K562 (cell line): ENCODE data around the gene CDH16. TPM values are rescaled to one million over a fixed set of nuclear protein-coding genes. Genes with fewer than 3 reads are reported as not detected.
A peak's percentile ranks its signal among the peaks of the same experiment; 100 is the strongest.

ENCODE experiments used
- ATAC-seq: fragments of 200-7000 bp; cut with Tn5 transposase; 3 replicates; pipeline ENCODE4 v1.9.1; 2020; ENCODE audit warnings: moderate library complexity
- BruUV-seq: library from RNA; stranded (reverse); fragments of 400-500 nt; replicated peaks from 2 replicates; lab custom pipeline; 2021; lab: Mats Ljungman, UMichigan
- CTCF ChIA-PET: fragments of 300-600 bp; formaldehyde crosslinking; extraction: SDS; loops from one replicate; lab custom pipeline; 2021; ENCODE audit warnings: low intra/inter-chr PET ratio; lab: Yijun Ruan, JAX
- POLR2A ChIA-PET: fragments of 300-600, 350-650 bp; sonication (Branson Sonifier 250); formaldehyde crosslinking; extraction: SDS; loops from one replicate; lab custom pipeline; 2021; ENCODE audit warnings: antibody characterized with exemption, inconsistent platforms; lab: Yijun Ruan, JAX
- DNase-seq, 4 experiments: peaks; one replicate each; pipeline versions ENCODE4 v3.0.0 to v3.0.0-alpha.2; 2011 to 2018; ENCODE audit warnings: low spot score in 3 of 4, mixed read lengths in 3 of 4; ENCODE audit errors: extremely low read depth in 1 of 4
- FAIRE-seq: peaks from 2 replicates; lab custom pipeline; 2011; peaks lifted over from hg19 to GRCh38; lab: Jason Lieb, UNC
- H2AFZ ChIP-seq: 2 replicates; pipeline ENCODE4 v1.6.0; 2011; ENCODE audit warnings: low read depth, low read length, control low read depth, inconsistent platforms
- H3K27ac ChIP-seq: fragments of 200-600 bp; 3 replicates; pipeline ENCODE4 v1.8.0; 2011; ENCODE audit warnings: low read depth, mild to moderate bottlenecking, control low read depth, inconsistent platforms, low read length, moderate library complexity, mixed read lengths; ENCODE audit errors: extremely low read depth
- H3K27me3 ChIP-seq, 2 experiments: fragments of 300-600 bp in 1 of 2; 2 replicates in 1 of 2; 3 replicates in 1 of 2; pipeline versions ENCODE4 v1.6.0 to v1.8.0; 2011; ENCODE audit warnings: inconsistent platforms in 2 of 2, low read length in 2 of 2, mild to moderate bottlenecking in 1 of 2, mixed read lengths in 1 of 2, moderate library complexity in 1 of 2; ENCODE audit not compliant: control insufficient read depth in 2 of 2, insufficient read depth in 2 of 2
- H3K36me3 ChIP-seq: fragments of 300-600 bp; 3 replicates; pipeline ENCODE4 v1.8.0; 2011; ENCODE audit warnings: mild to moderate bottlenecking, low read length, inconsistent platforms; ENCODE audit not compliant: control insufficient read depth, insufficient read depth
- H3K4me1 ChIP-seq, 2 experiments: fragments of 200-600 bp in 1 of 2; replicated peaks in 1 of 2; 2 replicates in 1 of 2; 3 replicates in 1 of 2; pipeline versions ENCODE4 v1.5.1 to v1.8.0; 2011; ENCODE audit warnings: inconsistent platforms in 2 of 2, low read length in 2 of 2, mild to moderate bottlenecking in 1 of 2, mixed read lengths in 1 of 2, moderate library complexity in 1 of 2; ENCODE audit not compliant: control insufficient read depth in 2 of 2, insufficient read depth in 2 of 2
- H3K4me2 ChIP-seq: 2 replicates; pipeline ENCODE4 v1.6.1; 2011; ENCODE audit warnings: low read length, control low read depth, inconsistent platforms, mixed read lengths; ENCODE audit not compliant: insufficient read depth
- H3K4me3 ChIP-seq: fragments of 200-600 bp; sonication (generic), shearing (Covaris generic); 2 replicates; pipeline ENCODE4 v1.5.1; 2016; ENCODE audit warnings: control low read depth, inconsistent platforms
- H3K79me2 ChIP-seq: fragments of 200-600 bp; 3 replicates; pipeline ENCODE4 v1.8.0; 2011; ENCODE audit warnings: low read length, inconsistent platforms; ENCODE audit not compliant: control insufficient read depth, insufficient read depth
- H3K9ac ChIP-seq, 2 experiments: 2 replicates each; pipeline versions ENCODE4 v1.6.0 to v1.6.1; 2011; ENCODE audit warnings: low read depth in 2 of 2, low read length in 2 of 2, control low read depth in 1 of 2, inconsistent platforms in 1 of 2, mild to moderate bottlenecking in 1 of 2, mixed read lengths in 1 of 2; ENCODE audit not compliant: insufficient read depth in 1 of 2
- H3K9me1 ChIP-seq: one replicate; pipeline ENCODE4 v1.6.0; 2011; ENCODE audit warnings: inconsistent platforms, mild to moderate bottlenecking, low read length, moderate library complexity; ENCODE audit not compliant: control insufficient read depth, insufficient read depth
- H3K9me3 ChIP-seq: replicated peaks from 2 replicates; pipeline ENCODE4 v1.5.1; 2011; ENCODE audit warnings: low read depth, low read length, inconsistent platforms; ENCODE audit not compliant: control insufficient read depth, insufficient read depth
- H4K20me1 ChIP-seq: replicated peaks from 2 replicates; pipeline ENCODE4 v1.6.1; 2011; ENCODE audit warnings: low read length, inconsistent platforms, mixed read lengths; ENCODE audit not compliant: control insufficient read depth, insufficient read depth
- RAD21 ChIP-seq, 2 experiments: fragments of 250-450 bp in 1 of 2; fragments of 450-650 bp in 1 of 2; sonication (Bioruptor Pico) in 1 of 2; formaldehyde crosslinking in 1 of 2; IDR thresholded peaks in 1 of 2; conservative IDR thresholded peaks in 1 of 2; 2 replicates each; pipeline versions ENCODE4 v1.4.0 to v1.8.0; 2020 to 2022; ENCODE audit warnings: mild to moderate bottlenecking in 2 of 2, moderate library complexity in 1 of 2
- RBM25 ChIP-seq: fragments of 200-400 bp; formaldehyde crosslinking; IDR thresholded peaks from 2 replicates; pipeline ENCODE4 v1.6.1; 2018; ENCODE audit warnings: low read length, low read depth, moderate library complexity; ENCODE audit not compliant: severe bottlenecking
- RCOR1 ChIP-seq, 2 experiments: IDR thresholded peaks; 2 replicates each; pipeline ENCODE4 v1.6.1; 2012; ENCODE audit warnings: low read depth in 2 of 2, low read length in 2 of 2, borderline replicate concordance in 1 of 2, improper control_type of control experiment in 1 of 2
- SMARCA4 ChIP-seq: fragments of 450-650 bp; IDR thresholded peaks from 2 replicates; pipeline ENCODE4 v1.6.1; 2016
- SMC3 ChIP-seq: conservative IDR thresholded peaks from 2 replicates; pipeline ENCODE4 v1.6.1; 2011; ENCODE audit warnings: low read depth, low read length, improper control_type of control experiment; ENCODE audit not compliant: insufficient read depth
- ZFP36 ChIP-seq: fragments of 150-350 bp; IDR thresholded peaks from 2 replicates; pipeline ENCODE4 v1.6.1; 2018; ENCODE audit warnings: low read length, low read depth; ENCODE audit not compliant: partially characterized antibody
- ZKSCAN8 ChIP-seq: fragments of 200-800 bp; sonication (Bioruptor generic); IDR thresholded peaks from 2 replicates; pipeline ENCODE4 v1.6.1; 2016; ENCODE audit warnings: missing genetic modification characterization, missing compliant biosample characterization
- WGBS: fragments of 100-300 bp; shearing (Covaris generic); methylation state at CpG from one replicate; pipeline ENCODE4 v1.1.6; 2016; ENCODE audit warnings: low coverage, mixed read lengths; ENCODE audit not compliant: insufficient coverage; ENCODE audit errors: missing lambda C conversion rate; 5-methylcytosine and 5-hydroxymethylcytosine counted together
- in situ Hi-C: fragments of 300-500 bp; cut with MboI; formaldehyde crosslinking; loops from 4 replicates; pipeline ENCODE4 v1.15.0; 2018; ENCODE audit warnings: inconsistent platforms, mixed read lengths
- intact Hi-C: fragments of 100-400 bp; cut with micrococcal nuclease; formaldehyde crosslinking; loops from 2 replicates; pipeline ENCODE4 v1.14.2; 2022
- polyA plus RNA-seq, 8 experiments: library from polyadenylated mRNA; depleted of rRNA in 4 of 8; stranded (reverse) in 5 of 8; unstranded in 3 of 8; fragments of >200 nt; fragmentation: Nextera tagmentation in 2 of 8; fragmentation: Illumina TruSeq in 1 of 8; extraction: Ambion mirVana in 2 of 8; extraction: Trizol in 1 of 8; gene quantifications; 2 replicates each; pipeline versions ENCODE4 v1.2.1 to v1.2.3, GENCODE V29; 2011 to 2014; ENCODE audit warnings: inconsistent platforms in 1 of 8, missing spikeins in 1 of 8
- total RNA-seq, 7 experiments: library from RNA; depleted of rRNA in 6 of 7; stranded (reverse); fragments of >200 nt in 6 of 7; fragmentation: Illumina TruSeq in 2 of 7; extraction: Trizol in 2 of 7; gene quantifications; 2 replicates each; pipeline versions ENCODE4 v1.2.1 to v1.2.3, GENCODE V29; 2011 to 2021; ENCODE audit warnings: low replicate concordance in 1 of 7
- TF ChIP-seq, protein P1 (sequence below): fragments of 250-450 bp; sonication (Bioruptor Pico); IDR thresholded peaks from 2 replicates; pipeline ENCODE4 v1.5.1; 2021; ENCODE audit warnings: mild to moderate bottlenecking
- TF ChIP-seq, protein P2 (sequence below): fragments of 450-650 bp; formaldehyde crosslinking; IDR thresholded peaks from 2 replicates; pipeline ENCODE4 v1.4.0; 2020; ENCODE audit warnings: mild to moderate bottlenecking, moderate library complexity

The CDH16 gene
- total and polyA plus RNA-seq, 9 of the 15 experiments (the other 6 are each of a cell fraction or from before 2014, with no cell fraction given) = not detected

DNA sequence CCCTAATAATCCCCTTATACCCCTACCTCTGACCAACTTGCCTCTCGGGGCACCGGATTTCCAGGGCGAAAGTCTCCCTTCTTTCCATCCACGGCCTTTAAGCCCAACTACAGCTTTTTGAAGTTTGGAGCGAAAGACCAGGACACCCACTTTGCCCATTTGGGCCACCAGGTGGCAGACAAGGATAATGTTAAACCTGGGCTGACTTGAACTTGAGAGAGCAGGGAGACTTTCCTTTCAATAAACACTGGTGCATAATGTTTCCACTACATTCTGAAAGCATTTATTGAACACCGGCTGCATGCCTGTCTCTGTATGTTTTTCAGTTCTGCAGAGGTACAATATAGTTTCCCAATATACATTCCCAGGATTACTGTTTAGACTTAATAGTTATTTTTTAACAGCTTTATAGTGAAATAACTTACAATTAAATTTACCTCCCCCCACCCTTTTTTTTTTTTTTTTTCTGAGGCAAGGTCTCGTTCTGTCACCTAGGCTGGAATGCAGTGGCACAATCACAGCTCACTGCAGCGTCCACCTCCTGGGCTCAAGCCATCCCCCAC is 35.5 kb upstream of the CDH16 start:
- Histone ChIP-seq H3K4me1 (peaks cover 0 to 7% of the 10 kb centered on the region in 2 experiments; a peak in 1 of 5 replicates), H3K9me3 (peaks cover 2% of the 10 kb centered on the region), H2AFZ (peak overlapping the region; percentile 84), H3K9me1 (no peaks in the 10 kb centered on the region), H4K20me1 (no peaks in the 10 kb centered on the region), H3K27ac (no peak overlapping the region), H3K9ac (peak overlapping the region in 1 of 2 experiments; percentile 31; a peak in 1 of 4 replicates), H3K79me2 (no peaks in the 10 kb centered on the region), H3K4me2 (no peak overlapping the region), H3K27me3 (no peaks in the 10 kb centered on the region), H3K36me3 (no peaks in the 10 kb centered on the region), H3K4me3 (no peak overlapping the region)
- intact Hi-C loops (loop anchor here (2.0 to 10.0 kb wide), 6 partner anchors 23 to 511 kb away; partner anchors contain the start of genes FBXL8, FHOD1, MATCAP1 and SLC9A5), in situ Hi-C loops (loop anchor here (25.0 kb wide), 2 partner anchors 208 to 458 kb away; partner anchors contain the start of genes B3GNT9, FBXL8, HSF4 and NOL3)
- peak; percentile 94 for FAIRE-seq
- no TSS peak for BruUV-seq
- peak; percentile 71 to 88 (median 78) for DNase-seq
- ChIA-PET POLR2A (interaction anchor here (0.6 to 1.0 kb wide), 4 partner anchors 24 to 445 kb away, joined by 3 read pairs; no protein-coding TSS in a partner anchor), CTCF (interaction anchor here (0.6 to 2.0 kb wide), 7 partner anchors 12 to 385 kb away, joined by 3 to 12 read pairs (median 6); no protein-coding TSS in a partner anchor)
- 5% methylated on average over 7 of the region's 8 CpGs for WGBS
- ATAC-seq = peak; percentile 97
- peak; percentile 37 for TF ChIP-seq RBM25
- TF ChIP-seq ZKSCAN8 (CRISPR knock-in tag) = peak; percentile 99
- TF ChIP-seq, protein P1, sequence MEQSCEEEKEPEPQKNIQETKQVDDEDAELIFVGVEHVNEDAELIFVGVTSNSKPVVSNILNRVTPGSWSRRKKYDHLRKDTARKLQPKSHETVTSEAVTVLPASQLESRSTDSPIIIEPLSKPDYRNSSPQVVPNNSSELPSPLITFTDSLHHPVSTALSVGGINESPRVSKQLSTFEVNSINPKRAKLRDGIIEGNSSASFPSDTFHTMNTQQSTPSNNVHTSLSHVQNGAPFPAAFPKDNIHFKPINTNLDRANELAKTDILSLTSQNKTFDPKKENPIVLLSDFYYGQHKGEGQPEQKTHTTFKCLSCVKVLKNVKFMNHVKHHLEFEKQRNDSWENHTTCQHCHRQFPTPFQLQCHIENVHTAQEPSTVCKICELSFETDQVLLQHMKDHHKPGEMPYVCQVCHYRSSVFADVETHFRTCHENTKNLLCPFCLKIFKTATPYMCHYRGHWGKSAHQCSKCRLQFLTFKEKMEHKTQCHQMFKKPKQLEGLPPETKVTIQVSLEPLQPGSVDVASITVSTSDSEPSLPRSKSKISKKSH (CRISPR knock-in tag) = no peak
- TF ChIP-seq RCOR1 (IDR thresholded peaks at IDR 0.05; ENCODE audit: borderline replicate concordance in 1 of 2, low read depth in 2 of 2, low read length in 2 of 2) = peak in 1 of 2 experiments; percentile 31; a peak in 1 of 4 replicates
- TF ChIP-seq SMARCA4 = 0 out of 2 replicates have a peak, but pooled peaks have one; percentile 38
- peak; percentile 42 for TF ChIP-seq ZFP36
- peak; percentile 77 to 90 for TF ChIP-seq RAD21 (CRISPR knock-in tag; conservative IDR thresholded peaks at IDR 0.05 in 1 of 2, IDR thresholded peaks at IDR 0.05 in 1 of 2)
- TF ChIP-seq, protein P2, sequence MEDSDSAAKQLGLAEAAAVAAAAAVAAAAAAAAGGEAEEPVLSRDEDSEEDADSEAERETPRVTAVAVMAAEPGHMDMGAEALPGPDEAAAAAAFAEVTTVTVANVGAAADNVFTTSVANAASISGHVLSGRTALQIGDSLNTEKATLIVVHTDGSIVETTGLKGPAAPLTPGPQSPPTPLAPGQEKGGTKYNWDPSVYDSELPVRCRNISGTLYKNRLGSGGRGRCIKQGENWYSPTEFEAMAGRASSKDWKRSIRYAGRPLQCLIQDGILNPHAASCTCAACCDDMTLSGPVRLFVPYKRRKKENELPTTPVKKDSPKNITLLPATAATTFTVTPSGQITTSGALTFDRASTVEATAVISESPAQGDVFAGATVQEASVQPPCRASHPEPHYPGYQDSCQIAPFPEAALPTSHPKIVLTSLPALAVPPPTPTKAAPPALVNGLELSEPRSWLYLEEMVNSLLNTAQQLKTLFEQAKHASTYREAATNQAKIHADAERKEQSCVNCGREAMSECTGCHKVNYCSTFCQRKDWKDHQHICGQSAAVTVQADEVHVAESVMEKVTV (CRISPR knock-in tag) = peak; percentile 63
- peak; percentile 77 for TF ChIP-seq SMC3
